KOPT-K1 (cell line): ENCODE measurements around the gene TAP1.
"Not testable (repeated sequence)": the region's sequence is repeated elsewhere in the genome, so short reads cannot be mapped to it uniquely, and the experiment has no call there.

ENCODE experiments used
- H3K27ac ChIP-seq: fragments of 200-600 bp; sonication (generic); 2 replicates; pipeline ENCODE4 v1.5.1; 2016; ENCODE audit warnings: antibody characterized with exemption, mild to moderate bottlenecking, low read depth, low read length; ENCODE audit not compliant: poor library complexity, severe bottlenecking
- H3K36me3 ChIP-seq: fragments of 200-600 bp; sonication (generic); 2 replicates; pipeline ENCODE4 v1.5.1; 2017; ENCODE audit warnings: antibody characterized with exemption, mild to moderate bottlenecking, low read length, moderate library complexity; ENCODE audit not compliant: insufficient read depth
- H3K9me3 ChIP-seq: fragments of 200-600 bp; sonication (generic); 2 replicates; pipeline ENCODE4 v1.5.1; 2017; ENCODE audit warnings: antibody characterized with exemption, low read length, mild to moderate bottlenecking; ENCODE audit not compliant: insufficient read depth, poor library complexity, severe bottlenecking

The TAP1 gene

GRCh38 chr6:32853541-32854375 is at the start of gene TAP1, which contains the start of gene PSMB9:
TSS of gene TAP1 (minus strand) at chr6:32853704. CDS start at chr6:32853636, 68 bp downstream.
TSS of gene PSMB9 (plus strand) at chr6:32854192. CDS start at chr6:32854230, 38 bp downstream.
- Histone ChIP-seq H3K36me3 (peaks cover 55% of the 10 kb centered on the region), H3K9me3 (no peaks in the 10 kb centered on the region), H3K27ac (peak within 1 kb of the TSS; percentile 97)

- 0 out of 2 replicates have a peak, but pooled peaks cover 9% of the 10 kb centered on the region for H3K36me3 ChIP-seq
- H3K27ac ChIP-seq, result peak overlapping the region; percentile 88
These were observed 41.5 kb upstream of the TAP1 start for GRCh38 chr6:32895006-32895345.

GRCh38 chr6:32894085-32895005 is 40.8 kb upstream of the TAP1 start:
- Histone ChIP-seq H3K36me3 (0 out of 2 replicates have a peak, but pooled peaks cover 9% of the 10 kb centered on the region), H3K27ac (peak overlapping the region; percentile 88), H3K9me3 (no peaks in the 10 kb centered on the region)

More at GRCh38 chr6:32895006-32895345, 41.5 kb upstream of the TAP1 start:
- H3K9me3 ChIP-seq, result no peaks in the 10 kb centered on the region

- Histone ChIP-seq H3K27ac (no peak overlapping the region), H3K36me3 (no peaks in the 10 kb centered on the region)
These were observed 37.3 kb upstream of the TAP1 start for GRCh38 chr6:32890831-32891230.

GRCh38 chr6:32889533-32889932 is 36.0 kb upstream of the TAP1 start:
- no peaks in the 10 kb centered on the region for H3K36me3 ChIP-seq
- H3K9me3 ChIP-seq, result no peaks in the 10 kb centered on the region
- no peak overlapping the region for H3K27ac ChIP-seq

More at GRCh38 chr6:32890831-32891230, 37.3 kb upstream of the TAP1 start:
- H3K9me3 ChIP-seq, result no peaks in the 10 kb centered on the region

GRCh38 chr6:32888576-32888975 is 35.1 kb upstream of the TAP1 start:
- no peaks in the 10 kb centered on the region for H3K9me3 ChIP-seq
- no peak overlapping the region for H3K27ac ChIP-seq
- H3K36me3 ChIP-seq, result no peaks in the 10 kb centered on the region

- Histone ChIP-seq H3K36me3 (no peaks in the 10 kb centered on the region), H3K9me3 (no peaks in the 10 kb centered on the region), H3K27ac (no peak overlapping the region)
These were observed 34.1 kb upstream of the TAP1 start for GRCh38 chr6:32887616-32888015.

GRCh38 chr6:32886681-32887383 is 33.3 kb upstream of the TAP1 start:
- no peaks in the 10 kb centered on the region for H3K36me3 ChIP-seq
- no peaks in the 10 kb centered on the region for H3K9me3 ChIP-seq
- H3K27ac ChIP-seq, result no peak overlapping the region

- Histone ChIP-seq H3K27ac (no peak overlapping the region), H3K9me3 (no peaks in the 10 kb centered on the region), H3K36me3 (no peaks in the 10 kb centered on the region)
These were observed 32.3 kb upstream of the TAP1 start for GRCh38 chr6:32885698-32886286.

GRCh38 chr6:32883789-32884188 is 30.3 kb upstream of the TAP1 start:
- Histone ChIP-seq H3K27ac (no peak overlapping the region), H3K36me3 (no peaks in the 10 kb centered on the region), H3K9me3 (no peaks in the 10 kb centered on the region)

- Histone ChIP-seq H3K27ac (no peak overlapping the region), H3K9me3 (no peaks in the 10 kb centered on the region), H3K36me3 (no peaks in the 10 kb centered on the region)
These were observed 29.4 kb upstream of the TAP1 start for GRCh38 chr6:32882879-32883250.

- not testable (repeated sequence) for H3K36me3 ChIP-seq, H3K27ac ChIP-seq, H3K9me3 ChIP-seq
These were observed 27.5 kb upstream of the TAP1 start for GRCh38 chr6:32880962-32881361.

- H3K27ac ChIP-seq, result no peak overlapping the region
- no peaks in the 10 kb centered on the region for H3K9me3 ChIP-seq
- H3K36me3 ChIP-seq, result no peaks in the 10 kb centered on the region
These were observed 26.2 kb upstream of the TAP1 start for GRCh38 chr6:32879691-32880090.

GRCh38 chr6:32876603-32877002 is 23.1 kb upstream of the TAP1 start:
- Histone ChIP-seq H3K27ac (no peak overlapping the region), H3K36me3 (no peaks in the 10 kb centered on the region), H3K9me3 (no peaks in the 10 kb centered on the region)
